NCI-H2196 (cell line): Measurements from ENCODE around the gene VAV3.
A peak's percentile ranks its signal among the peaks of the same experiment; 100 is the strongest.

Experiments used
- DNase-seq: peaks from one replicate; lab custom pipeline; 2025; ENCODE audit not compliant: unreplicated experiment; lab: John Stamatoyannopoulos, UW

VAV3 gene

DNA sequence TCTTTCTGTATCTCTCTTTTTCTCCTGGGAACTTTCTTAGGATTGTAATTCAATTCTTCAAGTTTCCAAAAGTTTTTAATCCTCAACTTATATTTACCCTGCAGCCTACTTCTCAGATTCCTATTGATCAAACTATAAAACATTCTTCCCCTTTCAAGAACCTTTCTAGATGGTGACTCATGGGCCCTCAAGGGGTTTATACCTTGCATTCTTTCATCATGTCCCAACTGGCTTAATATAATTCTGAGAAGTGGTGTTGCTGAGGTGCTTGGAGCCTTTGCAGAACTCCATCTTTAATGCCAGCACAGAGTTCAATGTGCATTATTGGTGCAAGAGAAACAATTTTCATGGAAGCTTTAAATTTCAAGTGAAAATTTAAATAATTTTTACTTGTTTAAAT lies 273.4 kb downstream of the VAV3 start:
- DNase-seq = no peak

DNA sequence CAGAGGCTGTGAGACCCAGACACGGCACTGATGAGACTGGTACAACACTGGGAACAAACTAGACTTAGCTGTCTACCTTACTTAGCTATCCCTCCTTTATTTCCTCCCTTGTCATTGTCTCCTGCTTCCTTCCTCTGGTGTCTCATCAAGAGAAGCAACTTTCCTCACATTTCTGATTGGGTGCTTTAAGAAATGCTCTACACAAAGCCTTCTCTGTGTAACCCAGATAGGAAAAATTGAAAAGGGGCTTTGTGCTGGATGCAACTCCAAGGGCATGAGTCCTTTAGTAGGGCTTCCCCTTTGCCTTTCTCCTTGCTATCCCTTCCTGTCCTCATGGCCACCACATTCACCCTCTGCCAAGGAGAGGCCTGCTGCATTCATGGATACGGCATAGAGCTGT lies 274.5 kb downstream of the VAV3 start:
- no peak for DNase-seq

DNA sequence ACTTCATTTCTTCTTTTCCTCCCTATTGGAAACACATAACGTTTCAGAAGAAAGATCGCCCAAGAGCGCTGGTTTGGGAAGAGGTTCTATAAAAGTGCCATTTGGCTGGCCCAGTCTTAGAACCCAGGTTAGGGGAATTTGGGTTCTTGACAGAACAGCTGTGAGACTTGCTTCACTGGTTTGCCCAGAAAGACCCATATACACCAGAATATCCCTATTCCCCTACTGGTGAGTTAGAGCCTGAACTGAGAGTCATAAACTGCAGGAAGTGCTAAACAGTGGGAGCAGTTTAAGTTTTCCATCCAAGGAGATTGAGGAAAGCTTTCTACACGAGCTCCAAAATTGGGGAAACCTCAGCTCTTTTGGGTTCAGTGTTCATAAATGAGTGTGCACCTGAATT lies 275.2 kb downstream of the VAV3 start:
- DNase-seq = no peak

DNA sequence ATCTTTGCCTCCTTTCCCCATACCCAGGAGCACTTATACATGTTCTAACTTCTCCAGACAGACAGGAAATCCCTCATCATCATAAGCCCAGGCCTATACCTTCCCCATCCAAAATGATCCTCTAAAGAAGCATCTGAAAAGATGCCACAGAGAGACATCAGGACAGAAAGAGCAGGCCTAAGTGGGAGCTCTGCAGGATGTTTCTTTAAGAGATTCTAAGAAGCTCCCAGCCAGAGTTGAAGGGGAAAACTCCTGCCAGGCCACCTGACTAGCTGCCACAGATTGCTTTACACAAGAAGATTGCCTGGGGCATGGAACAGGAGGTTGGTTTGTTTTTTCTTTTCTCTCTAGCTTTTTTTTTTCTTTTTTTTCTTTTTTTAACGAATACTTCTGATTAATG lies 275.8 kb downstream of the VAV3 start:
- no peak for DNase-seq

DNA sequence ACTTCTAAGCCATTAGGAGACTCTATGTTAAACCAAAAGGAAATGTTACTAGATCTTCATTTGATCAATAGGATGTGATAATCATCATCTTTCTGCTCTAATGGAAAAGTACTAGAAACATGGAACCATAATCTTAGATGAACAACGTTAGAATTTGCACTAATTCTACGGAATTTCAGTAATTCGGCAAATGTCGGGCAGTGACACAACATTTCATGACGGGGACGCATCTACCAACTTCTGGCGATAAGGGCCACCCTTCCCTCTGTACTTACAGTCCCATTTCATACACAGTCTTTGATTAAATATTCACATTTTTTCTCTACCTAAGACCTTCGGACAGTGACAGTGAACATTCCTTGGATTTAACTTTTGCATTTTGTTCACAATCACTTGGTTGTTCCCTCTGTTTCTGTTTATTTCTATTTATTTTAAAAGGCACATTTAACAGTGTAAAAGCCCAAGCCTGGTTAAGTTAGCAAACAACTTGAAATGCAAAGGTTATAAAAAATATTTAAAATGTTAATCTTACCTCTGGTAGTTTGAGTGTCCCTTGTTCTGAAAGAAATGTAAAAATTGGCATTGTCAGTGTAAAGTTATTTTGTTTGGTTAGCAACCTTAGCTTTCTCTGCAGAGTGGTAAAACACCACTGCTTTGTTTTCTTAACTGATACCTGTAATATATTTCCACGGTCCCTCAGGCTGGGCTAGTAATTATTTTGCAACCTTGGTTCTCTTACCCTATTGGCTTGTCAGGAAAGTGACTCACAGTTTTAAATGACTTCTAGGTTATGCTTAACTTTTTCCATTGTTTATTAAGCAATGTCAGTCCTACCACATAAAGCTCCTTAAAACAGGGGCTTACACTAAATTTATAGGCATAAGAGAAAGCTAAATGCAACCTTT lies 276.9 kb downstream of the VAV3 start:
- DNase-seq = no peak

DNA sequence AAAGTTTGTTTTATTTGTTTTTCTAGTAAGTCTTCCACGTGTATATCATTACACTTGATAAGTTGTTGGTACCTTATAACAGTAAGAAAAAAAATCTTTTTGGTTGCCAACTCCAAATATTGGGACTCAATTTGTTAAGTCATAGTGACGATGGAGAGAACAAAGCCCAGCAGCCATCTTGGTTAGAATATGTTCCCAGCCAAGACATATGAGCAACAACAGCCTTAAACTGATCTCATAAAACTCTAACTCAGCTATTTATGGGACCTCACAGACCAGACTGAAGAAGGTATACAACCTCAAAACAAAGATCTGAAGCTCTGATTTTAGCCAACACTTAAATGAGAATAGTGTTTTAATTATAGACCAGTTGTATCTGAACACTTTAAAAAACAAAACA lies 281.3 kb downstream of the VAV3 start:
- DNase-seq = no peak

DNA sequence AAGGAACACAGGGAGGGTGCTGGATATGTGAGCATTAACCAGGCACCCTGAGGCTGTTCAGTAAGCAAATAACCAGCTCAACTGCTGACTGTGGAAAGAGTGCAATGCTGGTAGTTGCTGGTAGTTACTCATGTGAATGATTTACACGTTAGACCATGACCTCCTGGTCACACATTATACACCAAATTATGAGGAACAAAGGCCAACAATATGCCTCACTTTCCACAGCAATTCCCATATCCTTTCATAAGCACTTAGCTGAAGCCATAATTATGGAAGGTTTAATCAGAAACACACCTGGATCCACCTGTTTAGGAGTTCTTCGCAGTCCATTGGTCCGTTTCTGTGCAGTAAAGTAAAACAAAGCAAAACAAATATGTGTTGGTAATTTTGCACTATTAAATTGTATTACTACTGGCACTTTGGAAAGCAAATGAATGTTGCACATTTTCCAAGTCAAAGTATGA lies 281.8 kb downstream of the VAV3 start:
- DNase-seq = no peak

DNA sequence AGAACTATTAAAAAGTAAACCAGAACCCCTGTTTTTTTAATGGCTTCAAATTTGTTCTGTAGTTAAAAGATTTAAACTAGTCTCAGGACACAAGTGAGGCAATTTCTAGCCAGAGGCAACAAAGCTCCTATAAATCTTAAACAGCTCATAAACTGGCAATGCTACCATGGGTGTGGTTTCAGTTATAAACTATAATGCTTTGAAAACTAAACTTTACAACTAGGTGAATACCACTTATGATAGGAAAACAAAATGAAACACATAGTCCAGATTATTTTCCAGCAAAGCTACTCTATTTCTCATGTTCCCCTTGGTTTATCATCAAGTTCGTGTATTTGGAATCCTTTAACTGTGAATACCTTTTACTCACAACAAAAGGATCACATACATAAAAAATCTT lies 282.5 kb downstream of the VAV3 start:
- no peak for DNase-seq

DNA sequence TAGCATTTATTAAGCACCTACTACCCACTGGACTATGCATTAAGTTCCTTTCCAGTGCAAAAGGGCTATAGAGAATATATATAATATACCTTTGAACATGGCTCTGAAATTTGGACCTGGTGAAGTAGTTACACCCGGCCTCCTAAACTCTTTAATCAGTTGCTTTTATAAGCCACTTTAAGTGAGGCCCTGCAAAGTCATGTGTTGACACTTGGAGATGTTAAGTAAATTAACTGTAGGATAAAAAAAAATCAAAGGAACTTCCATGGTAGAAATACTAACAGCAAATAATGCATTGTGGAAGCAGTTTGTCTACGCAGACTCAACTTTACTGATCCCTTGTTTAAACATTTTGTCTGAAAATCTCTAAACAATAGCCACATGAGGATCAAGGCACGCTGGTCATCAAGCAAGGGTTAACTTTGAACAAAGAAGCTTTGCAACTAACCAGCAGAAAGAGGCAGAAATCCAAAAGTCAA lies 283.9 kb downstream of the VAV3 start:
- no peak for DNase-seq

DNA sequence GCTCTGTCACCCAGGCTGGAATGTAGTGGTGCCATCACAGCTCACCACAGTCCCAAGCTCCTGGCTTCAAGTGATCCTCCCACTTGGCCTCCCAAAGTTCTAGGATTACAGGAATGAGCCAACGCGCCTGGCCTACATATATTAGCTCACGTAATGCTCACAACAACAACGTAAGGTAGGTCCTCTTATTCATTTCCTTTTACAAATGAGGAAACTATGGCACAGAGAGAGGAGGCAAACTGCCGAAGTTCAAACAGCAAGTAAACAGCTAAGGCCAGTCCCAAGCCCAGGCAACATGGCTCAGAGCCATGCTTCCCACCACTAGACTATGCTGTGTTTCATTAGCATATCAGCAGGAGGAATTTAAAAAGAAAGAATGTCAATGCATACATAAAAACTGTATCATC lies 284.4 kb downstream of the VAV3 start:
- DNase-seq = no peak

DNA sequence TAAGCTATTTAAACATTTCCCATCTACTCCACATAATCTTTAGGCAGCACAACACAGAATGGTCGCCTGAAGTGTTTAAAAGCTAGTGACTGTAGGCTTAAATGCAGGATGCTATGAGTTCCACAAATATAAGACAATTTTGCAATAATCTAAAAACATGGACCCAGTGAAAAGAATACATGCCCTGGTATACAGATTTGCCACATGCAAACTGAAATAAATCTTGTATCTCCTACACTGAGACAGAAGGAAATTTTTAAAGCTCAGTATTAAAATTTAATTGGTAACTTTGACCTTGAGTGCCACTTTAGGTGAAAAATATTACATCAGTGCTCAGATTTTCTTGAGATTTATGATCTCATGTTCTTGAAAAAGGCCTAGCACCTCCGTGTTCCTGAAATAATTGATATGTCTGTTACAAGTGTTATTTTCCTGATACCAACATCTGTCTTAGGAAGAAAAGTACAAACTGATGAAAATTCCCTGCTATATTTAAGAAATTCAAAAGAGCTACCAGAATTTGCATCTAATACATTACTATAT lies 285.5 kb downstream of the VAV3 start:
- no peak for DNase-seq

DNA sequence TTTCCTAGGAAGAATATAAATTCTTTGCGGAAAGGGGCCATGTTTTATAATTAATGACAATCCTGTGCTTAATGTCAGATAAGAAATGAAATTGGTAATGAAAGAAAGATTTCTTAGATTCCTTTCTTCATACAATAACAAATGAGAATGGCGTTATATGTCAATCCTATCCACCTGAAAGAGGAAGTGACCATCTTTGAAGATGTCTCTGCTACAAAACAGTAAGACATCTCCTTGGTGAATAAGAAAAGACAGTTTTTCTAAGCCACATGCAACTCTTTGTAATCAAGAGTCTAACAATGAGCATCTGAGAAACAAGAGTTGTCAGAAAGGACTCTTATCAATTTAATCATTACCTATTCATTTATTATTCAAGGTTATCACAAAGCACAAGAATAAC lies 286.0 kb downstream of the VAV3 start:
- DNase-seq = no peak

DNA sequence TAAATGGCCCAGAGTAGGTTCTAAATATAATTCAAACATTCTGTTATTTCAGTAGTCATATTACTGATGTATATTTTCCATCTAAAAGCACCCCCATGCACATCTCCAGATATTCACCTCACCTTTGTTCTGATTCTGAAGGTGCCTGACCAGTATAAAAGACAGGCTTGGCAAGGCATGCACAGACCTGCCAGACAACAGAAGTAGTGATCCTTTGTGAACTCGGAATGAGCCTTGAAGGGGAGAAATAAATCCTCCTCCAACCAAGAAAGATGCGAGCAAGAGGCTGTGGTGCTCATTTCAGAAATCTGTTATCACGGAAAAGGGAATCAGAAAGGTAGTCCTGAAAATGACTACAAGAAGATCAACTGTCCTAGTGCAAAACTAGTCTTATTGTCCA lies 287.3 kb downstream of the VAV3 start:
- no peak for DNase-seq

DNA sequence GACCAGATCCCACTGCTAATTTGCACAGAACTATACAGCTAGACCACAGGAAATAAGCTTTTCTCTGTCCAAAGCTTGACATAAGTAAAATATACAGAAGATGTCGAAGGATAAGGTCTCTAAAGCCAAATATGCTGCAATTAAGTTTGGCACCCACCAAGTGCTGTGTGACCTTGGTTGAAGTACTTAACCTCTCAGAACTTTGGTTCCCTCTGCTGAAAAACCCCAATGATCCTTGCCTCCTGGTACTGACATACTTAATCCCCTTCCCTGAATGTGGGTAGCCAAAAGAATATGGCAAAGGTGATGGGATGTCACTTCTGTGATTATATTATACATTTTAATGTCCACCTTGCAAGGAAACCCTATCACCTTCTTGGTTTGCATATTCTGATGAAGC lies 290.5 kb downstream of the VAV3 start:
- DNase-seq = no peak

DNA sequence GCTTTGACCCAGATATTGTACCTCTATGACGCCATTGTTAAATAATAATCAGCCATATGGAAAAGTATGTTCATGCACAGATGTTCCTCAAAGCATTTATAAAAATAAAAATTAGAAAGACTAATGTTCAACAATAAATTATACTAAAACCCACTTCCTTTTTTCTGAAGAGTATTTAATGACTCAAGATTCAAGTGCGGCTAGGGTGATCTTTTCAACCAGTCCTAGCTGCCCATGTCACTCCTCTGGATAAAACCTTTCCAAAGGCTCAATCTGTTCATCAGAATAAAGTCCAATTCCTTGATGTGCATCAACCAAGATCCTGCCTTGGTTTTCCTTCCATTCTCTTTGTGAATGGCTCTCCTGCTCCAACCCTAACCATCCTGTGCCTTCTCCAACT lies 292.0 kb downstream of the VAV3 start:
- no peak for DNase-seq

DNA sequence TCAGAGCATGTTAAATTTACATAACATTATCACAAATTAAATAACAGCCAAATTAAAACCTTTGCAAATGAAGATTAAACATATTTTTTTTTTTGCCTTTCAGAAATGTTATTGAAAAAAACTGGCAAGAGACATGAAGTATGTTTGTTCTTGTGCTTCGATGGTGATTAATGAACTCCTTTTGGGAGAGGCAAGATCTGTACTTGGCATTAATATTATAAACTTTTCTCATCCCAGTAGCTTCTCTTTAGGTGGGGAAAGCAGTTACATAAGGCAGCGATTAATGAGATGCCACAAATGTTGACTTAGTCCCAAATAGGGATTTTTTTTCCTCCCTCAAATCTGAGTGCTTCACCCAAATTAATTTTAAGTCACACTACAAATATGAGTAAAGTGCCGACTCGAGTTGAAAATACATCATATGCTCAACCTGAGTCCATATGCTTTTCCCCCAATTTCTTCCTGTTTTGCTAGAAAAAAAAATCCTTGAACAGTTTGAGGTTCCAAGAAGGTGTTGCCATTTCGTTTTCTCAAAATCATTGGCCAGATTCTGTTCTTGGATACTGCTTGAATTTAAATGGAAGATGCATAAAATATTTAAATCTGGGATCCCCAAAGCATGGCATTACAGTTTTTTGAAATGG lies 294.5 kb downstream of the VAV3 start:
- DNase-seq = no peak

DNA sequence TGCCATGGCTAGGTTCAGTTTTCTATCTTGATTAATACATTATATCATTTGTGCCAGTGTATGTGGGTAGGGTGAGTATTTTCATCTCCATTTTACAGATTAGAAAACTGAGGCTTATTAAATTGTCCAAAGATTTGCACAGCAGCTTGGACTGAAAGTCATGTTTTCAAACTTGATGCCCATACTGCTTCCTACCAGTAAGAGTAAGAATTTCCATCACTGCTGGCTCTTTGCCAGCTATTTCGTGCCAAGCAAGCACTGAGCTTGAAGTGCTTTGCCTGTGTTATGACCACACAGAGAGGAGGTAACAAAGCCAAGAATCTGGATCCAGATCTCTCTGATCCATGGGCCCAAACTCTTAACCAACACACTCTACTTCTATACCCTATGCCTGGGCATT lies 295.0 kb downstream of the VAV3 start:
- peak; percentile 27 for DNase-seq

DNA sequence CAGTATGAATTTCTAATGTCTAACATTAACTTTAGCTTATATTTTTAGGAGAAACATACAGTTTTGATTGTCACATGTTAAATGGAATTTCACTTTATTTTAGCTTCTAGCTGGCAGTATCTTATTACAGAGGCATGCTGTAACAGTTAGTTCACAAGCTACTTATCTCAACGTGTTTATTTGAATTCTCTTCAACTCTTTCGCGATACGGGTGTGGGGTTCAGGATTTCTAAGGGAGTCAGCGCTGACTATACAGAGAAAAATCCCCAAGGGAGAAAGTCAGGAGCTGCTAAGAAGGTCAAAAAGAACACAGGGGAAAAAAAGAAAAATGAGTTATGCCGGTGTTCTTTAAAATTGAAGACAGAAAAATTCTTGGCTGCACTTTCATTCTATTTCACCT lies 296.2 kb downstream of the VAV3 start:
- DNase-seq = no peak

DNA sequence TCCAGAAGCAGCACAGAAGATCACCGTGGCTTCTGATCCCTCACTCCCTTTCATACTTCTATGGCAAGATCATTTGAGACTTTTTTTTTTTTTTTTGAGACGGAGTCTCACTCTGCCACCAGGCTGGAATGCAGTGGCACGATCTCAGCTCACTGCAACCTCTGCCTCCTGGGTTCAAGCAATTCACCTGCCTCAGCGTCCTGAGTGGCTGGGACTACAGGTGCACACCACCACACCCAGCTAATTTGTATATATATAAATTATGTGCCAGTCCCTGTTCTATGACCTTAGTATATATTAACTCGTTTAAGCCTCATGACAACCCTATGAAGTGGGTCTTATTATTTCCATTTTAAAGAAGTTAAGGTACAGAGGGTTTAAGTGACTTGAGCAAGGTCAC lies 298.5 kb downstream of the VAV3 start:
- DNase-seq = no peak

DNA sequence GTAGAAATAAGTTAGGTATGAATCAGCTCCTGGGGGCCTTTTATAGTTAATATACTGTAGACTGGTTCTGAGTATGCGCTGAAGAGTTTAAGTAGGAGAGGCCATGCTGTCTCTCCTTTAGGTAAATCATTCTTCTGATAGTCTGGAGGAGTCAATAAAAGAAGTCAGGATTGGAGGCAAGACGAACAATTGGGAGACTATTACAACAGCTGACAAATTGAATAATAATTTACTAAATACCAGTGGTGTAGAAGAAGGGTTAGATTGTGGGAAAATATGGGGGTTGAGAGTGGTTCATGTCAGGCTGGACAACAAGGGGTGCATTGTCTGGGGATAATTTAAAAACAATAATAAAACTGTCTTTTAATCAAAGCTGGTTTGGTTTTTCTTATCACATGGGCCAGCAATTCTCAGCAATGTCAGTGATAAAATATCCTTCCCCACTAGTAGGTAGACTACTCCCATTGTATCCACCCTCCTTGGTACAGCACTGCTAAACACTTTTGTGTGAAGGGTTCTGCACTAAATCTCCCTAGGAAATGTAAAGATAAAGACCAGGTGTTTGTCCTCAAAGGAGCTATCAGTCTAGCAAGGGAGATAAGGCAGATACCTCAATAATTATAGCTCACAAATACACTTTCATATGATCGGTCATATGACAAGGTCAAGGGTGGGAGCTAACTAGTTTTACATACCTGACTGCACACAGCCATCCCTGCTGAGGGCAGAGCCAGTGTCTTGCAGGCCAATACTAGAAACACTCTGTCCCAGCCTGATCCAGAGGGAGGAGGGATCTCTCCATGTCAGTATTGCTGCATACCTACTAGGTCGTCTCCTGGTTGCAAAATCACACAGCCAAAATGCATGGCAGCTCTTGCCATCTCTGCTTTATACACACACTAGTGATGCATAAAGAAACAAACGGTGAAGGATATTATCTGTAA lies 299.7 kb downstream of the VAV3 start:
- DNase-seq = no peak

DNA sequence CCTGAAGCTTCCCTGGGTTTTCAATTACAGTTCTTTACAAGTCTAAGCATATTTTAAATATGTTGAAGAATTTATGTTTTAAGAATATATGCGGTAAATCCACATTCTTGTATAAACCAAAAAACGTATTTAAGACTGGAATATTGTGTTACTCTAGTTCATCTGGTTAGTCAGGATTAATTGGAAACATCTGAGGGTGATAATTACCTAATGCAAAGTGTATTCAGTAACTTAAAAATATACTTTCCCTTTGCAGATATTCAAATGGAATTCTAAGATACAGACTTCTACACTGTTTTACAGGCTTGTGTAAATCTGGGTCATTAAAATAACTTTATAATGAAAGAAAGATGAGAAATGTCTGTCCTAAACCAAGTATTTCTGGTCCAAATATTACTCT lies 302.0 kb downstream of the VAV3 start:
- no peak for DNase-seq
